Retinal pigment epithelial cell (primary cell): ENCODE measurements around the gene CMTM4.
"Not testable (repeated sequence)": the region's sequence is repeated elsewhere in the genome, so short reads cannot be mapped to it uniquely, and the experiment has no call there.

ENCODE experiments used
- DNase-seq: peaks from one replicate; pipeline ENCODE4 v3.0.0-alpha.2; 2010; ENCODE audit warnings: low read depth
- H3K4me3 ChIP-seq: 2 replicates; pipeline ENCODE4 v1.5.1; 2011; ENCODE audit warnings: mild to moderate bottlenecking, low read length, control low read depth, moderate library complexity
- TF ChIP-seq, protein P1 (sequence below): conservative IDR thresholded peaks from 2 replicates; pipeline ENCODE4 v1.5.1; 2011; ENCODE audit warnings: low read depth, low read length, control low read depth, inconsistent platforms

The CMTM4 gene

DNA sequence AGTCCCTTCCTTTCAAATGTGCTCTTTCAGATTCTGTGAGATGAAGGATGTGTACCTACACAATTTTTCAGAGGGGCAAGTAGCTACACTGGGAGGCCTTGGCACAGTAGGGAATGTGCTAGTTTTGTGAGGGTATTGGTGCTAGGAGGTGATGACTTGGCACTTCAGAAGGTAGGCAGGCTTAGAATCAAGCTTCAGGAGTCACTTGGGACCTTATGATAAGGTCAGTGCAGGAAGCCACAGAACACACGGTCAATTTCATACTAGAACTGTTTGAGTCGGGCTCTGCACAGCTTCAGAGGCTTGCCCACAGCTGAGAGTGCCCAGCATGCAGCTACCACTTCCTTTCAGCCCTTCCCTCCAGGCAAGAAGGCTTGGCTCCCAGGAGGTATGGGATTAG lies 124.2 kb downstream of the CMTM4 start:
- TF ChIP-seq, protein P1, sequence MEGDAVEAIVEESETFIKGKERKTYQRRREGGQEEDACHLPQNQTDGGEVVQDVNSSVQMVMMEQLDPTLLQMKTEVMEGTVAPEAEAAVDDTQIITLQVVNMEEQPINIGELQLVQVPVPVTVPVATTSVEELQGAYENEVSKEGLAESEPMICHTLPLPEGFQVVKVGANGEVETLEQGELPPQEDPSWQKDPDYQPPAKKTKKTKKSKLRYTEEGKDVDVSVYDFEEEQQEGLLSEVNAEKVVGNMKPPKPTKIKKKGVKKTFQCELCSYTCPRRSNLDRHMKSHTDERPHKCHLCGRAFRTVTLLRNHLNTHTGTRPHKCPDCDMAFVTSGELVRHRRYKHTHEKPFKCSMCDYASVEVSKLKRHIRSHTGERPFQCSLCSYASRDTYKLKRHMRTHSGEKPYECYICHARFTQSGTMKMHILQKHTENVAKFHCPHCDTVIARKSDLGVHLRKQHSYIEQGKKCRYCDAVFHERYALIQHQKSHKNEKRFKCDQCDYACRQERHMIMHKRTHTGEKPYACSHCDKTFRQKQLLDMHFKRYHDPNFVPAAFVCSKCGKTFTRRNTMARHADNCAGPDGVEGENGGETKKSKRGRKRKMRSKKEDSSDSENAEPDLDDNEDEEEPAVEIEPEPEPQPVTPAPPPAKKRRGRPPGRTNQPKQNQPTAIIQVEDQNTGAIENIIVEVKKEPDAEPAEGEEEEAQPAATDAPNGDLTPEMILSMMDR, result no peak
- no peak overlapping the region for H3K4me3 ChIP-seq
- no peak for DNase-seq

DNA sequence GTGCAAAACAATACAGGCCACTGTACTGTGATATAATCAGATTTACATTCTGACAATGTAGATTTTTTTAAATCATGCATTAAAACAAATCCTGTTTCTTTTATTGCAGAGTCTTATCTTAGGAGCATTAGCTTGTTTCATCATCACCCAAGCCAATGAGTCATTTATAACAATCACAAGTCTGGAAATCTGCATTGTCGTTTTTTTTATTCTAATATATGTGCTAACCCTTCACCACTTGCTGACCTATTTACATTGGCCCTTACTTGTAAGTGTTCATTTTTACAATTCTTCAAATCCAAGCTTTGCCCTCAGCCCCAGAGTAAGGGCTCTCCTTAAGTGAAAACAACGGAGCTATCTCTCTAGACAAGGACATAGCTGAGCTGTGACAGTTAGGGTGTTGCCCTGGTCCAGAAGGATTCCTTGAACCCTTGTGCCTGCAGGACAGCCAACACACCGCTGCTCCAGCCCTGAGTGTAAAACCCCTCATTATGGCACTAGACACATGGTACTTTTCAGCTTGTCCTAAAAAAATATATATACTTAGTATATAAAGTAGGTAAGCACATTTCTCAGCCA lies 126.6 kb downstream of the CMTM4 start:
- no peak overlapping the region for H3K4me3 ChIP-seq
- peak; percentile 86 for DNase-seq
- TF ChIP-seq, protein P1, result no peak

DNA sequence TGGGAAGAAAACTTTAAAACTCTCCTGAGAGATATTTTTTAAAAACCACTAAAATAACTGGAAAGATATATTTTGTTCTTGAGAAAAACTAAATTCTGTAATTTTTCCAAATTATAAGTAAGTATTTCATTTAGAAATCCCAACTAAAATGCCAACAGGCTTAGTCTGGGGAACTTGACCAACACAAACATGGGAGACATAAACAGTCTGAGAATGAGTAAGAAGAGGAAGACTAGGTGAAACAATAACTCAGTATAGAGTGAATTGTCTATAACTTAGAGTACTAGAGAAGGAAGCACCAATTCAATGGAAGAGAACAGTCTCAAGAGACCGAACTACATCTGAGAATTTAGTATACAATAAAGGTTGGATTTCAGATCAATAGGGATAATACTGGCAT lies 127.4 kb downstream of the CMTM4 start:
- DNase-seq, result no peak
- TF ChIP-seq, protein P1, result no peak
- no peak overlapping the region for H3K4me3 ChIP-seq

DNA sequence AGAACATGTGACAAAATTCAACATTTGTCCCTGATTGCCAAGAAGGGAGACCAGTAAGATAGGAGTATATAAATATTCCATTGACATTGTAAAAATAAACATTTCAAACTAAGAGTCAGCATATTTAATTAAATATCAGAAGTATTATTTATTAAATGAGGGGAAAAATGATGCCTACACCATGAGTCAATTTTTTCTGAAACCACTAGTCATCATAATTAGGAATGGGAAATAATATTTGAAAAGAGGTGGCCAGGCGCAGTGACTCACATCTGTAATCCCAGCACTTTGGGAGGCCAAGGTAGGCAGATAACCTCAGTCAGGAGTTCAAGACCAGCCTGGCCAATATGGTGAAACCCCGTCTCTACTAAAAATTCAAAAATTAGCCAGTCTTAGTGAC lies 128.2 kb downstream of the CMTM4 start:
- no peak for DNase-seq
- TF ChIP-seq, protein P1, result no peak
- H3K4me3 ChIP-seq, result no peak overlapping the region

DNA sequence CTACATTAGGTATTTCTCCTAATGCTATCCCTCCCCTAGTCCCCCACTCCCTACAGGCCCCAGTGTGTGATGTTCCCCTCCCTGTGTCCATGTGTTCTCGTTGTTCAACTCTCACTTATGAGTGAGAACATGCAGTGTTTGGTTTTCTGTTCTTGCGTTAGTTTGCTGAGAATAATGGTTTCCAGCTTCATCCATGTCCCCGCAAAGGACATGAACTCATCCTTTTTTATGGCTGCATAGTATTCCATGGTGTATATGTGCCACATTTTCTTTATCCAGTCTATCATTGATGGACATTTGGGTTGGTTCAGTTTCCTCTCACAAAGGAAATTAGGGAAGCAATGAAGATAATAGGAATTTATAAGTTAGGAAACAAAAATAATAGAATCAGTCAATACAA lies 129.3 kb downstream of the CMTM4 start:
- not testable (repeated sequence) for DNase-seq, H3K4me3 ChIP-seq

DNA sequence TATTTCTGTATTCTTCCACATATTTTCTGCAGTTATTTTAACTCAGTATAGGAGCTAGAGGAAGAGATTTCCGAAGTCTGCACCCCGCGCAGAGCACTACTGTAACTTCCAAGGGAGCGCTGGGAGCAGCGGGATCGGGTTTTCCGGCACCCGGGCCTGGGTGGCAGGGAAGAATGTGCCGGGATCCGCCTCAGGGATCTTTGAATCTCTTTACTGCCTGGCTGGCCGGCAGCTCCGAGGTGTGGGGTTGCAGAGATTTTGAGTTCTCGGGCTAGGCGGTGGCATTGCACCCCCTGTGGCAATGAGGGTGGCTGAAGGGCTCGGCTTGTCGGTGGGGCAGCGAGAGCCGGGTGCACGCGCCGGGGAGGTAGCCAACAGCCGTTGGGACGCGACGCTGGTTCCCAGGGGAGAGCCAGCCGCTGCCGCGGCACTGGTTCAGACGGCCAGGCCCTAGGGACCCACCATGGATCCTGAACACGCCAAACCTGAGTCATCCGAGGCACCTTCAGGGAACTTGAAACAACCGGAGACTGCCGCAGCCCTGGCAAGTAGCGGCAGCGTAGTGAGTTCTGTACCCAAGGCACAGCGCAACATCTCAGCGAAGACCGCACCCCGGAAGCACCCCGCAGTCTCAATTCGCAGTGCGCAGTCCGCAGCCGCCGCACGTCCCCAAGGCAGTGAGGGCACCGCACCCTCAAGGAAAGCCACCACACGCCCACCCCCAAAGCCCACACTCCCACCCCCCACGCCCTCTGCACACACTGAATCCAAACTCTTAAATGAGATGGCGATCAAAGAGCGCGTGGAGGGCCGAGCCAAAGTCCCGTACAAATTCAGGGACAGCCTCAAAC lies 130.3 kb downstream of the CMTM4 start, which contains the start of gene CMTM1:
Gene CMTM1, plus strand, starts transcription at position 389 of the 851 bp plus-strand sequence. Its CDS starts 75 bp downstream, at position 464.
- TF ChIP-seq, protein P1, result no peak
- H3K4me3 ChIP-seq, result no peak within 1 kb of the TSS
- no peak for DNase-seq
